Adrenal gland (tissue), 12 donors: ENCODE results near the gene PRR33. TPM values are rescaled to one million over a fixed set of nuclear protein-coding genes. Genes with fewer than 3 reads are reported as not detected.

Source experiments
- DNase-seq, 7 donors: peaks; one replicate each; pipeline ENCODE4 v3.0.0-alpha.2; 2019 to 2020
- H3K27ac ChIP-seq, 5 donors: fragments of 200-600 bp; sonication (generic) in 4 of 5; 1 replicate in 3 of 5; 2 replicates in 2 of 5; pipeline versions ENCODE4 v1.5.1 to v1.8.0; 2016 to 2020; ENCODE audit warnings: mild to moderate bottlenecking in 1 of 5
- H3K27me3 ChIP-seq: fragments of 200-600 bp; 2 replicates; pipeline ENCODE4 v1.8.0; 2021
- H3K36me3 ChIP-seq, 2 donors: fragments of 200-600 bp; replicated peaks in 1 of 2; 1 replicate in 1 of 2; 2 replicates in 1 of 2; pipeline versions ENCODE4 v1.5.1 to v1.8.0; 2018 to 2022
- H3K4me1 ChIP-seq, 2 donors: fragments of 200-600 bp; replicated peaks in 1 of 2; 1 replicate in 1 of 2; 2 replicates in 1 of 2; pipeline versions ENCODE4 v1.5.1 to v1.8.0; 2018 to 2021
- H3K4me3 ChIP-seq, 4 donors: fragments of 200-600 bp; sonication (generic) in 3 of 4; one replicate each; pipeline ENCODE4 v1.5.1; 2016 to 2018
- H3K9me3 ChIP-seq, 3 donors: fragments of 200-600 bp; sonication (generic) in 1 of 3; replicated peaks in 1 of 3; 1 replicate in 2 of 3; 2 replicates in 1 of 3; pipeline versions ENCODE4 v1.5.1 to v1.8.0; 2016 to 2021
- CTCF ChIP-seq, 6 experiments: fragments of 450-650 bp in 4 of 6; fragments of 200-600 bp in 2 of 6; sonication (generic) in 1 of 6; IDR thresholded peaks; 1 replicate in 5 of 6; 2 replicates in 1 of 6; pipeline versions ENCODE4 v1.5.1 to v1.8.0; 2016 to 2021; ENCODE audit warnings: antibody characterized with exemption in 6 of 6, mild to moderate bottlenecking in 2 of 6, moderate library complexity in 1 of 6
- POLR2A ChIP-seq, 2 donors: fragments of 450-650 bp; IDR thresholded peaks; one replicate each; pipeline ENCODE4 v1.6.1; 2017; ENCODE audit warnings: antibody characterized with exemption in 2 of 2, mild to moderate bottlenecking in 2 of 2, moderate library complexity in 1 of 2
- WGBS, 4 donors: extraction: QIAGEN DNeasy Blood & Tissue Kit in 2 of 4; methylation state at CpG; one replicate each; pipeline versions ENCODE4 v1.1.5 to v1.1.7; 2013 to 2017; 5-methylcytosine and 5-hydroxymethylcytosine counted together
- intact Hi-C, 2 donors: fragments of 100-400 bp; cut with DNase I; formaldehyde crosslinking; loops; one replicate each; pipeline versions ENCODE4 v1.14.1 to v1.15.0; 2022 to 2023
- polyA plus RNA-seq, 3 donors: library from polyadenylated mRNA; stranded (reverse); fragments of 200-250 nt in 2 of 3; fragments of 350-450 nt in 1 of 3; fragmentation: Illumina TruSeq in 1 of 3; extraction: RNeasy Lipid Tissue Mini Kit (QIAGEN cat#74804) in 1 of 3; gene quantifications; one replicate each; pipeline ENCODE4 v1.2.3, GENCODE V29; 2013 to 2014
- total RNA-seq, 9 donors: library from RNA; depleted of rRNA in 4 of 9; stranded (reverse); fragments of >200 nt in 4 of 9; fragments of 120-200 nt in 1 of 9; fragmentation: NEBNext Ultra II Directional in 1 of 9; extraction: Animal tissue kit (Norgen Biotek cat#: 25700) in 1 of 9; gene quantifications; one replicate each; pipeline versions ENCODE4 v1.1.0 to v1.2.4, GENCODE V29; 2013 to 2023
- donor health status: healthy with polysubstance abuse.
- donor health status: Bipolar disorder and iron deficiency.
- donor health status: DM: yes; HTN: yes; CAD: no.
- donor health status: DM: no; HTN: no; CAD: no.
- donor health status: DM: no; HTN: no; CAD: no.
- donor health status: DM: yes; HTN: yes; CAD: no.

The PRR33 gene
- total and polyA plus RNA-seq, 12 donors = 0.07 to 2.3 (median 0.25) TPM; not detected in 6

- peak in 2 of 7 donors; percentile 9 to 12 for DNase-seq
- WGBS, 4 donors = 75 to 83% (median 82%) methylated on average over 12 to 24 of the region's 24 CpGs
- Histone ChIP-seq H3K4me3 (no peak overlapping the region), H3K9me3 (no peaks in the 10 kb centered on the region), H3K27me3 (no peaks in the 10 kb centered on the region), H3K4me1 (peaks cover 0 to 3% of the 10 kb centered on the region in 2 donors), H3K27ac (no peak overlapping the region), H3K36me3 (no peaks in the 10 kb centered on the region)
- no peak for TF ChIP-seq CTCF (IDR thresholded peaks at IDR 0.05)
- no peak for TF ChIP-seq POLR2A (IDR thresholded peaks at IDR 0.05)
- intact Hi-C loops = loop anchor here (1.0 to 5.0 kb wide), 2 partner anchors 20 to 218 kb away; no protein-coding TSS in a partner anchor
Measured at GRCh38 chr11:1934335-1935155, 42.9 kb upstream of the PRR33 start.

- H3K9me3 ChIP-seq = no peaks in the 10 kb centered on the region
- TF ChIP-seq CTCF (IDR thresholded peaks at IDR 0.05) (no peak), POLR2A (IDR thresholded peaks at IDR 0.05) (no peak)
- 88 to 92% (median 90%) methylated on average over 17 to 18 of the region's 18 CpGs for WGBS, 4 donors
- no peaks in the 10 kb centered on the region for H3K27me3 ChIP-seq
- intact Hi-C loops = loop anchor here in 1 of 2 donors (5.0 kb wide), 1 partner anchor 219 kb away; no protein-coding TSS in a partner anchor
- no peak overlapping the region for H3K4me3 ChIP-seq
- no peak overlapping the region for H3K27ac ChIP-seq
- H3K4me1 ChIP-seq = peaks cover 0 to 3% of the 10 kb centered on the region in 2 donors
- DNase-seq = peak in 2 of 7 donors; percentile 10 to 11
- H3K36me3 ChIP-seq = no peaks in the 10 kb centered on the region
Measured at GRCh38 chr11:1933416-1934334, 42.0 kb upstream of the PRR33 start.

- no peak overlapping the region for H3K4me3 ChIP-seq
- TF ChIP-seq POLR2A (IDR thresholded peaks at IDR 0.05) (no peak), CTCF (IDR thresholded peaks at IDR 0.05) (no peak)
- peaks cover 0 to 3% of the 10 kb centered on the region in 2 donors for H3K4me1 ChIP-seq
- peak in 1 of 7 donors; percentile 3 for DNase-seq
- no peaks in the 10 kb centered on the region for H3K9me3 ChIP-seq
- intact Hi-C loops = loop anchor here in 1 of 2 donors (5.0 kb wide), 1 partner anchor 220 kb away; no protein-coding TSS in a partner anchor
- 94 to 97% (median 96%) methylated on average over 4 of the region's 4 CpGs for WGBS, 4 donors
- H3K27me3 ChIP-seq = no peaks in the 10 kb centered on the region
- no peak overlapping the region for H3K27ac ChIP-seq
- H3K36me3 ChIP-seq = no peaks in the 10 kb centered on the region
Measured at GRCh38 chr11:1932681-1933080, 41.0 kb upstream of the PRR33 start.

GRCh38 chr11:1932105-1932480, 40.4 kb upstream of the PRR33 start:
- 75 to 83% (median 77%) methylated on average over 2 to 11 of the region's 11 CpGs for WGBS, 4 donors
- intact Hi-C loops = loop anchor here in 1 of 2 donors (5.0 kb wide), 1 partner anchor 220 kb away; no protein-coding TSS in a partner anchor
- TF ChIP-seq CTCF (IDR thresholded peaks at IDR 0.05) = no peak
- no peak for TF ChIP-seq POLR2A (IDR thresholded peaks at IDR 0.05)

More at GRCh38 chr11:1932105-1932480, 40.4 kb upstream of the PRR33 start:
- peak in 2 of 7 donors; percentile 8 to 20 for DNase-seq
- Histone ChIP-seq H3K27ac (peak overlapping the region in 2 of 5 donors; percentile 67 to 70), H3K36me3 (no peaks in the 10 kb centered on the region), H3K9me3 (no peaks in the 10 kb centered on the region), H3K4me1 (peaks cover 0 to 3% of the 10 kb centered on the region in 2 donors), H3K4me3 (no peak overlapping the region), H3K27me3 (no peaks in the 10 kb centered on the region)
